ENCODE results near the gene HLTF. TPM values are rescaled to one million over a fixed set of nuclear protein-coding genes. Genes with fewer than 3 reads are reported as not detected.

The HLTF gene
- total RNA-seq, 1 experiment from 2014 or later = 21.9 TPM

DNA sequence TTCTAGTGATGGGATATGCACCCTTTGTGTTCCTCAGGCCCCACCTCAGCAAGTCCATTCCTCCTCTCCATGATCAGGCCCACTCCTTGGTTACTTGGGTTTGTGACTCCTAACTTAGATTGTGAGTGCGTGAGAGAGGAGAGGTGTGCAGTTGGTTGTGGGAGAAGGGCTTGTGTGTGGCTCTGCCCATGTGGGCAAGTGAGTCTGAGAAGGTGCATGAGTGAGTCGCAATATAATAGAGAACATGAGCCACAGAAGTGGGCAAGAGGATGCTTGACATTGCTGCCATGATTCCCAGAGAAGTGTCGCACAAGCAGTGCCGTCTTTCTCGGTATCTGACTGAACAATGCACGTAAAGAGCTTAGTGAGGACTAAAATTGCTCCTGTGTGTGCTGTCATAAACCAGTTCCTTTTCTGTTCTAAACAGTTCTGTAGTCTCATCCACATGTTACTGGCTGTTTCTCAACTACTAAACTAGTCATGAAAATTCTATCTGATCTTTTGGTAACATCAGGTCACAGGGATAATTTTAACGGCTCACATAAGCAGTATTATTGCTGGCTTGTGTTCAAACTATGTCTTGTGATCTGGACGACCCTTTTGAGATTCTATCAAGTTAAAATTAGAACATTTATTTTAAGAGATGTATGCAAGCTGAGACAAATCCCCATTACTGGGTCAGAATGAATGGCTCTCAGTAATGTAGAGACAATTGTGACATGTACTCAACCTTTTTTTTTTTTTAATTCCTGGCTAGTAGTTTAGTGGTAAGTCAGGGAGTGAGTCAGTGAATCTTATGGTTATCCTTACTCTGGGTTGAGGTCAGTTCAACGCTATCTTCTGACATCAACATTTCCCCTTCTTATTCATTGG lies 69.4 kb downstream of the HLTF start:
- no peak overlapping the region for H3K4me3 Mint-ChIP-seq (ENCODE audit: unreplicated experiment)
- no peaks in the 10 kb centered on the region for H3K27me3 Mint-ChIP-seq (ENCODE audit: insufficient read depth, unreplicated experiment)
- no peak overlapping the region for H3K27ac Mint-ChIP-seq (ENCODE audit: low read depth, unreplicated experiment)
- ChIA-PET POLR2A (interaction anchor here (1.0 kb wide), 1 partner anchor 10 kb away, joined by 3 read pairs; no protein-coding TSS in a partner anchor), CTCF (interaction anchor here (0.6 kb wide), 2 partner anchors 111 to 319 kb away, joined by 3 to 4 read pairs; no protein-coding TSS in a partner anchor)
- TF ChIP-seq, protein P1, sequence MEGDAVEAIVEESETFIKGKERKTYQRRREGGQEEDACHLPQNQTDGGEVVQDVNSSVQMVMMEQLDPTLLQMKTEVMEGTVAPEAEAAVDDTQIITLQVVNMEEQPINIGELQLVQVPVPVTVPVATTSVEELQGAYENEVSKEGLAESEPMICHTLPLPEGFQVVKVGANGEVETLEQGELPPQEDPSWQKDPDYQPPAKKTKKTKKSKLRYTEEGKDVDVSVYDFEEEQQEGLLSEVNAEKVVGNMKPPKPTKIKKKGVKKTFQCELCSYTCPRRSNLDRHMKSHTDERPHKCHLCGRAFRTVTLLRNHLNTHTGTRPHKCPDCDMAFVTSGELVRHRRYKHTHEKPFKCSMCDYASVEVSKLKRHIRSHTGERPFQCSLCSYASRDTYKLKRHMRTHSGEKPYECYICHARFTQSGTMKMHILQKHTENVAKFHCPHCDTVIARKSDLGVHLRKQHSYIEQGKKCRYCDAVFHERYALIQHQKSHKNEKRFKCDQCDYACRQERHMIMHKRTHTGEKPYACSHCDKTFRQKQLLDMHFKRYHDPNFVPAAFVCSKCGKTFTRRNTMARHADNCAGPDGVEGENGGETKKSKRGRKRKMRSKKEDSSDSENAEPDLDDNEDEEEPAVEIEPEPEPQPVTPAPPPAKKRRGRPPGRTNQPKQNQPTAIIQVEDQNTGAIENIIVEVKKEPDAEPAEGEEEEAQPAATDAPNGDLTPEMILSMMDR (IDR thresholded peaks at IDR 0.05; ENCODE audit: unreplicated experiment) = no peak
- intact Hi-C loops (cut with micrococcal nuclease) = no loop called here
- H3K9me3 Mint-ChIP-seq (ENCODE audit: unreplicated experiment) = no peaks in the 10 kb centered on the region
- no peaks in the 10 kb centered on the region for H3K36me3 Mint-ChIP-seq (ENCODE audit: insufficient read depth, unreplicated experiment)
- DNase-seq (ENCODE audit: unreplicated experiment) = peak; percentile 33
- H3K4me1 Mint-ChIP-seq (ENCODE audit: insufficient read depth, unreplicated experiment) = no peaks in the 10 kb centered on the region
- no TSS peak for BruUV-seq (replicated peaks)

DNA sequence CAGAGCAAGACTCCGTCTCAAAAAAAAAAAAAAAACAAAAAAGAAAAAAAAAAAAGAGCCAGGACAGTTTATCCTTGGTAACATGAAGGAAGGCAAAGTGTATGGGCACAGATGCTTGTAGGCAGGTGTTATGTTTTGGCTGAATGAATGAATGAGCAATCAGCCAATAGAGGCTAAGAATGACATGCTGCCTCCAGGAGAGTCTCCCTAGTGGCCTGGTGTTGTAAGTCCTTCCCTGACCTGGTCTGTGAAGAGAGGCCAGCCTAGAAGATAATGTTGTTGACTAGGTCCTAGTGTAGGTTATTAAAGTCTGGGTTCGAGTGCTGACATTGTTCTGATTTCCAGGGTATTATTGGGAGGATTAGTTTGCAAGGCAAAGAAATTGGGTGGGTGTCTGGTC lies 70.1 kb downstream of the HLTF start:
- intact Hi-C loops (cut with micrococcal nuclease) = no loop called here
- POLR2A ChIA-PET = interaction anchor here (1.0 kb wide), 1 partner anchor 10 kb away, joined by 3 read pairs; no protein-coding TSS in a partner anchor
- Mint-ChIP-seq H3K4me1 (ENCODE audit: insufficient read depth, unreplicated experiment) (no peaks in the 10 kb centered on the region), H3K36me3 (ENCODE audit: insufficient read depth, unreplicated experiment) (peaks cover 3% of the 10 kb centered on the region), H3K9me3 (ENCODE audit: unreplicated experiment) (no peaks in the 10 kb centered on the region), H3K27ac (ENCODE audit: low read depth, unreplicated experiment) (no peak overlapping the region), H3K27me3 (ENCODE audit: insufficient read depth, unreplicated experiment) (no peaks in the 10 kb centered on the region), H3K4me3 (ENCODE audit: unreplicated experiment) (no peak overlapping the region)
- no TSS peak for BruUV-seq (replicated peaks)
- TF ChIP-seq, protein P1 (IDR thresholded peaks at IDR 0.05; ENCODE audit: unreplicated experiment) = no peak
- DNase-seq (ENCODE audit: unreplicated experiment) = no peak
- CTCF ChIA-PET = no interaction called here

DNA sequence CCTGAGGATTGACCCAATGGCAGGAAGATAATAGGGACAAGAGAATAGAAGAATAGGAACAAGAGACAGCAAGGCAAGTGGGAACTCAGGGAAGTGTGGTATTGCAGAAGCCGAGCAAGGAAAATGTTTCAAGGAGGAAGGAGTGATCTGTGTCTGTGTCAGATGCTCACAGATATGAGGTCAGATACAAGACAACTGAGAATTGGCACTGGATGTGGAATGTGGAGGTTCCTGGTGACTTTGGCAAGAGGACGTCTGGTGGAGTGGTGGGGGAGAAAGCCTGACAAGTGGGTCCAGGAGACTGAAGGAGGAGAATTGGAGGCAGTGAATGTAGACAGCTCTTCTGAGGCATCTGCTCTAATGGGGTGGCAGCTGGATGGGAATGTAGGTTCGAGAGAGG lies 70.9 kb downstream of the HLTF start:
- TF ChIP-seq, protein P1 (IDR thresholded peaks at IDR 0.05; ENCODE audit: unreplicated experiment) = no peak
- Mint-ChIP-seq H3K4me1 (ENCODE audit: insufficient read depth, unreplicated experiment) (no peaks in the 10 kb centered on the region), H3K4me3 (ENCODE audit: unreplicated experiment) (no peak overlapping the region), H3K9me3 (ENCODE audit: unreplicated experiment) (no peaks in the 10 kb centered on the region), H3K27ac (ENCODE audit: low read depth, unreplicated experiment) (no peak overlapping the region), H3K27me3 (ENCODE audit: insufficient read depth, unreplicated experiment) (no peaks in the 10 kb centered on the region), H3K36me3 (ENCODE audit: insufficient read depth, unreplicated experiment) (peaks cover 12% of the 10 kb centered on the region)
- no peak for DNase-seq (ENCODE audit: unreplicated experiment)
- ChIA-PET POLR2A (interaction anchor here (1.0 kb wide), 1 partner anchor 12 kb away, joined by 3 read pairs; no protein-coding TSS in a partner anchor), CTCF (no interaction called here)
- no TSS peak for BruUV-seq (replicated peaks)
- intact Hi-C loops (cut with micrococcal nuclease) = no loop called here

DNA sequence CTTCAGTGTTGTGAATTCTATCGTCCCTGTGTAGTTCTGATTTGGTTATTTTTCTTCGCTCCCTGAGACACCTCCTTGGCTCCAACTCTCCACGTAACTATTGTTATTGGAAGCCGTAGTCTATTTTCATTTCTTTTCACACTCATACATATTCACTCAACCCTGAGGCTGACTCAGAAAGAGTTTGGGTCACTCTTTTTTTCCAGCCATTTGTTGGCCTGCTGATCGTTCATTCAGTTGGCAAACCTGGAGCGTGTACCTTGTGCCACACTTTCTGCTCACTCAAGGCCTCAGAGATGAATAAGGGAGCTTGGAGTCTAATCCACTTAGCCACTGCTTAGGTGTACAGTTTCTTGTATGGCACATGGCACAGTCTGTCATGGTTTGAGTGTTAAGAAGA lies 72.6 kb downstream of the HLTF start:
- no peak overlapping the region for H3K27ac Mint-ChIP-seq (ENCODE audit: low read depth, unreplicated experiment)
- no peaks in the 10 kb centered on the region for H3K4me1 Mint-ChIP-seq (ENCODE audit: insufficient read depth, unreplicated experiment)

More for the DNA sequence above, 72.6 kb downstream of the HLTF start:
- H3K9me3 Mint-ChIP-seq (ENCODE audit: unreplicated experiment) = no peaks in the 10 kb centered on the region
- intact Hi-C loops (cut with micrococcal nuclease) = no loop called here
- CTCF ChIA-PET = interaction anchor here (0.6 kb wide), 1 partner anchor 80 kb away, joined by 3 read pairs; no protein-coding TSS in a partner anchor
- no peak overlapping the region for H3K4me3 Mint-ChIP-seq (ENCODE audit: unreplicated experiment)
- TF ChIP-seq, protein P1 (IDR thresholded peaks at IDR 0.05; ENCODE audit: unreplicated experiment) = no peak
- no peaks in the 10 kb centered on the region for H3K27me3 Mint-ChIP-seq (ENCODE audit: insufficient read depth, unreplicated experiment)
- no peak for DNase-seq (ENCODE audit: unreplicated experiment)
- POLR2A ChIA-PET = interaction anchor here (0.6 kb wide), 1 partner anchor 154 kb away, joined by 3 read pairs; no protein-coding TSS in a partner anchor
- no TSS peak for BruUV-seq (replicated peaks)
- H3K36me3 Mint-ChIP-seq (ENCODE audit: insufficient read depth, unreplicated experiment) = peaks cover 22% of the 10 kb centered on the region
